ENCODE measurements around the gene TCERG1L.

DNA sequence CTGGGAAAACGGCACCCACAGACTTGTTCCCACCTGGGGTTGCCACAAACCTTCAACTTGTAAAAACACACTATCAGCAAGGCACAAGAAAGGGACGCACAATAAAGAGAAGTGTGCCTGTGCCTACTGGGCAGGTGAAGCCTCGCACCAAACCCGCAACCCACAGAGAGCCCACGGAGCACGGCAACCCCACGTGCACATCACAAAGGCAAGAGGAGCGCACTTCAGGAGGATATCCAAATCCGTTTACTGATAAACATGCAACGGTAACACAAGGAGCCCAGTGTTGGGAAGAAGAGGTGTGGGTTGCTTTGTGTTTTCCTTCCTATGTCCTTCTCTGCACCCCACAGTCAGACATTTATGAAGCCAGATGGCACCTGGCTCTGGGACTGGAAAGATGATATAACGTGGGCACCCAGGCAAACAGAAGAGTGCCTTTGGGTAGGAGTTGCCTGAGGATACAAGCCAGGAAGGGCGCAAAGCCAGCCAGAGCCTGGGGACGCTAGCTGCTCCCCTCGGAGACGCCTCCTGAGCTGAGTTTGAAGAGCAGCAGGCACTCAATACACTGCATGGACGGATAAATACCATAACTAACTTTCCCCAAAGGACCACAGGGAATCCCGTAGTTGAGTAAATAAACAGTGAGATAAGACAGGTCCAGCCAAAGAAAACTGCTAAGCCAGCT, 41.6 kb downstream of the TCERG1L start:
- TF ChIP-seq, protein P1, sequence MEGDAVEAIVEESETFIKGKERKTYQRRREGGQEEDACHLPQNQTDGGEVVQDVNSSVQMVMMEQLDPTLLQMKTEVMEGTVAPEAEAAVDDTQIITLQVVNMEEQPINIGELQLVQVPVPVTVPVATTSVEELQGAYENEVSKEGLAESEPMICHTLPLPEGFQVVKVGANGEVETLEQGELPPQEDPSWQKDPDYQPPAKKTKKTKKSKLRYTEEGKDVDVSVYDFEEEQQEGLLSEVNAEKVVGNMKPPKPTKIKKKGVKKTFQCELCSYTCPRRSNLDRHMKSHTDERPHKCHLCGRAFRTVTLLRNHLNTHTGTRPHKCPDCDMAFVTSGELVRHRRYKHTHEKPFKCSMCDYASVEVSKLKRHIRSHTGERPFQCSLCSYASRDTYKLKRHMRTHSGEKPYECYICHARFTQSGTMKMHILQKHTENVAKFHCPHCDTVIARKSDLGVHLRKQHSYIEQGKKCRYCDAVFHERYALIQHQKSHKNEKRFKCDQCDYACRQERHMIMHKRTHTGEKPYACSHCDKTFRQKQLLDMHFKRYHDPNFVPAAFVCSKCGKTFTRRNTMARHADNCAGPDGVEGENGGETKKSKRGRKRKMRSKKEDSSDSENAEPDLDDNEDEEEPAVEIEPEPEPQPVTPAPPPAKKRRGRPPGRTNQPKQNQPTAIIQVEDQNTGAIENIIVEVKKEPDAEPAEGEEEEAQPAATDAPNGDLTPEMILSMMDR (IDR thresholded peaks at IDR 0.05; ENCODE audit: insufficient read depth, low read length, poor library complexity, severe bottlenecking): no peak
- no peak for TF ChIP-seq EZH2phosphoT487 (conservative IDR thresholded peaks at IDR 0.05; ENCODE audit: low read length)

Data from SU-DHL-6 (cell line).